Neuronal stem cell (in vitro differentiated cells): Measurements from ENCODE around the gene SRP68.

ENCODE experiments used
- small RNA-seq: library from polyadenylated mRNA; stranded (forward); fragments of <200 nt; extraction: miRNeasy Mini kit (QIAGEN cat#:217004); gene quantifications from one replicate; pipeline ENCODE3, GENCODE V24; 2013; ENCODE audit not compliant: insufficient read depth

The SRP68 gene

Small RNA genes lying within 50 kb of the gene (small RNA-seq; reads per million reads assigned to genes)
- 3.9 reads per million, percentile 6 among the genes with 10 or more reads in this experiment for gene MIR6868
